Measurements from ENCODE around the gene PXMP4. TPM values are rescaled to one million over a fixed set of nuclear protein-coding genes. Genes with fewer than 3 reads are reported as not detected.

PXMP4 gene
- total and polyA plus RNA-seq, 2 of the 4 experiments (the other 2 are of a cell fraction): 3.6 to 7.1 TPM

DNA sequence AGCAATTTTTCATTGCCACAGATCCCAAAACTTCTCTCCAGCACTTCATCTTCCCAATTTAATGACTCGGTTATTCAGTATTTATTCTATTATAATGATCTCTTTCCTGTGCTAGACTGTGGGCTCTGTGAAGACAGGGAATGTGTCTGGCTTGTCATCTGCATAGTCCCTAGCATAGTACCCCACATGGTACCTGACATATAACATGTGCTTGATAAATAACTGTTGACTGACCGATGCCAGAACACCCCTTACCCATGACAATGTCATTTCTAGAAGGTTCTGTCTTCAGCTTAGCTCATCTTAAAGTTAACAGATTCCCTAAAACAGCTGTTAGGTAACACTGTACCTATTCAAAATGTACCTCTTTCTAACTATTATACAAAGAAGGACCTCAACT is 3.6 kb downstream of the PXMP4 start:
- H3K9ac ChIP-seq (ENCODE audit: low read depth, low read length): no peak overlapping the region
- H3K9me1 ChIP-seq (ENCODE audit: insufficient read depth, low read length): peaks cover 15% of the 10 kb centered on the region
- no peak overlapping the region for H4K8ac ChIP-seq (ENCODE audit: low read depth in 2 of 2, low read length in 2 of 2)
- ChIA-PET CTCF (no interaction called here), POLR2A (ENCODE audit: unreplicated experiment) (no interaction called here)
- no peaks in the 10 kb centered on the region for H3K27me3 ChIP-seq (ENCODE audit: control insufficient read depth, insufficient read depth, low read length)
- no CpG with 5 or more reads among the region's 2 CpGs for WGBS, 2 experiments (ENCODE audit: extremely low coverage in 2 of 2, insufficient read length in 1 of 2)
- DNase-seq (no peak), ATAC-seq (ENCODE audit: low read depth) (no peak)
- H2AK9ac ChIP-seq (replicated peaks; ENCODE audit: low read depth, low read length, poor library complexity): no peak overlapping the region
- no peaks in the 10 kb centered on the region for H4K20me1 ChIP-seq (ENCODE audit: insufficient read depth, low read length)
- intact Hi-C loops (cut with micrococcal nuclease) (no loop called here), in situ Hi-C loops (cut with MboI; ENCODE audit: low sequenced_read_pairs) (no loop called here), dilution Hi-C loops (cut with HindIII; ENCODE audit: low sequenced_read_pairs, unreplicated experiment) (no loop called here)
- H2BK15ac ChIP-seq (ENCODE audit: low read depth, low read length): no peak overlapping the region
- no peak overlapping the region for H4K91ac ChIP-seq (ENCODE audit: insufficient read depth, low read depth, low read length)
- no TSS peak for BruUV-seq (replicated peaks)
- no peak overlapping the region for H3K4me2 ChIP-seq (ENCODE audit: low read depth, low read length)
- peaks cover 5% of the 10 kb centered on the region for H3K4me1 ChIP-seq (ENCODE audit: control insufficient read depth, insufficient read depth, low read length)
- no peak overlapping the region for H2AK5ac ChIP-seq (ENCODE audit: low read depth, low read length)
- no peak overlapping the region for H3K4ac ChIP-seq (ENCODE audit: low read depth, low read length)
- H2BK20ac ChIP-seq (ENCODE audit: low read depth, low read length): no peak overlapping the region
- H3K79me1 ChIP-seq (ENCODE audit: low read depth in 1 of 2, low read length in 2 of 2): peaks cover 0 to 14% of the 10 kb centered on the region in 2 experiments; a peak in 2 of 4 replicates
- H3K4me3 ChIP-seq (ENCODE audit: insufficient read depth, low read depth, low read length): no peak overlapping the region
- no peak overlapping the region for H3K14ac ChIP-seq (replicated peaks; ENCODE audit: low read depth, low read length)
- H2BK120ac ChIP-seq (ENCODE audit: low read depth, low read length): no peak overlapping the region
- no peak overlapping the region for H3K27ac ChIP-seq (ENCODE audit: insufficient read depth, low read length)
- no peak overlapping the region for H3K23ac ChIP-seq (ENCODE audit: low read depth, low read length)
- no peak for TF ChIP-seq NFE2L2 (IDR thresholded peaks at IDR 0.05; ENCODE audit: low read depth, low read length)
- H3K36me3 ChIP-seq (ENCODE audit: control insufficient read depth, insufficient read depth, low read length): peaks cover 3% of the 10 kb centered on the region; the same call in 1 of the 2 replicates
- H2AFZ ChIP-seq (replicated peaks; ENCODE audit: low read length, poor library complexity): no peak overlapping the region
- H2BK5ac ChIP-seq (ENCODE audit: low read depth, low read length, poor library complexity, severe bottlenecking): no peak overlapping the region
- H3K9me3 ChIP-seq (ENCODE audit: control insufficient read depth, insufficient read depth, low read length): no peaks in the 10 kb centered on the region
- no peak overlapping the region for H4K5ac ChIP-seq (ENCODE audit: low read depth, low read length)
- no peak overlapping the region for H3K18ac ChIP-seq (ENCODE audit: low read depth, low read length)
- H3K56ac ChIP-seq (ENCODE audit: extremely low read depth, insufficient read depth, low read length): no peak overlapping the region
